Astrocyte (in vitro differentiated cells and primary cell): ENCODE data around the gene TBCA.

ENCODE experiments used
- CTCF ChIP-seq: IDR thresholded peaks from 2 replicates; pipeline ENCODE4 v1.5.1; 2011; ENCODE audit warnings: low read depth, mild to moderate bottlenecking, inconsistent platforms, low read length, moderate library complexity; ENCODE audit not compliant: insufficient read depth
- EZH2 ChIP-seq: IDR thresholded peaks from 2 replicates; pipeline ENCODE4 v1.6.1; 2012; ENCODE audit warnings: mild to moderate bottlenecking, low read length, inconsistent platforms; ENCODE audit not compliant: insufficient read depth

DNA sequence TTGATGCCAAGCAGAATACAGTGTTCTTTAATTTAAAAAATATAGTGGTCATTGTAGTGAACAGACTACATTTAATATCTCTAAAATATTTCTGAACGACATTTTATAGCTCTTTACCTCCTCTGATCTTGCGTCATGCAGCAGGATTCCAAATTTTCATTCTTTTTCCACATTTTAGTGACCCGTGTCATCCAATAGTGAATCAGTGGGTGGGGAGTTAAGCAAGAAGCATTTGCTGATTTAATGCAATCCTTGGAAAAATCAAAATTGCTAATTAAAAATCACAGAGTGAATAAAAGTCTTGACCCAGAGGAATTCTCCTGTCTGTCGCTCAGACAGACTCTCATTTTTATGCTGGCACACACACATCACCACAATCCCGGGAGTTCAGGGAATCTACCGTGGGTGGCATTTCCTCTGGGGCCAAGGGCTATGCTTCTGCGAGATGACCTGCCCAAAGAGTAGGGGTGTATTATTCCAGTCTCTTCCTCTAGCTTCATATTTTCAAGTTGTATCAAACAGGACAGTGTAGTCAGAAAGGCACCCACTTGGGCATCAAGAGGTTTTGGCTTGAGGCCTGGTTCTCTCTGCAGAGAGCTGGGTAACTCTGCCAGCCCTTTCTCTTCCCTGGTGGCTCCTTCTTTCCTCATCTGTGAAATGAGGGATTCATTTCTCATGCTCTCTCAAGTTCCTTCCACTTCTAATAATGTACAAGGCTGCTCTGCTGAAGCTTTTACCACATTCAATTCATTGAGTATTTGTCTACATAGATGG, 112.9 kb downstream of the TBCA start:
- TF ChIP-seq CTCF (no peak), EZH2 (no peak)
